HS-5 (cell line): Measurements from ENCODE around the gene MAN2B1.
"Not testable (repeated sequence)": the region's sequence is repeated elsewhere in the genome, so short reads cannot be mapped to it uniquely, and the experiment has no call there.

Experiments used
- DNase-seq: peaks from one replicate; pipeline ENCODE4 v3.0.0-alpha.2; 2012; ENCODE audit warnings: low read depth

The MAN2B1 gene

DNA sequence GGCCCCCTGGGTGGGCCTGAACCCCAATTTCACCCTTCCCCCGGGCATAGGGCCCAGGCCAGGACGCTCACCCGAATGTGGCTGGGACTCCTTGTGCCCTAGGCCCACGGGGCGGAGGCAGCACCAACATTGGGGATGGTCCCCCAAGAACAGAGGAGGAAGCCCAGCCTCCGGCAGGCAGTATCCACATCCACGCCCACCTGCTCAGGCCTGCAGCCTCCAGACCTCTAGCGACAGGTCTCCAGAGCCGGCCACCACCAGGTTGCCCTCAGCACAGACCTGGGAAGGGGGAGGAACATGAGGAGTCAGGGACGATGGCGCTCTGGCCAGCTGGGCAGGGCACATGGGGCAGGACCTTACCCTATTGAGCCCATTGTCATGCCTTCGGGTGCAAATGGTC, 22.5 kb upstream of the MAN2B1 start:
- DNase-seq = no peak

DNA sequence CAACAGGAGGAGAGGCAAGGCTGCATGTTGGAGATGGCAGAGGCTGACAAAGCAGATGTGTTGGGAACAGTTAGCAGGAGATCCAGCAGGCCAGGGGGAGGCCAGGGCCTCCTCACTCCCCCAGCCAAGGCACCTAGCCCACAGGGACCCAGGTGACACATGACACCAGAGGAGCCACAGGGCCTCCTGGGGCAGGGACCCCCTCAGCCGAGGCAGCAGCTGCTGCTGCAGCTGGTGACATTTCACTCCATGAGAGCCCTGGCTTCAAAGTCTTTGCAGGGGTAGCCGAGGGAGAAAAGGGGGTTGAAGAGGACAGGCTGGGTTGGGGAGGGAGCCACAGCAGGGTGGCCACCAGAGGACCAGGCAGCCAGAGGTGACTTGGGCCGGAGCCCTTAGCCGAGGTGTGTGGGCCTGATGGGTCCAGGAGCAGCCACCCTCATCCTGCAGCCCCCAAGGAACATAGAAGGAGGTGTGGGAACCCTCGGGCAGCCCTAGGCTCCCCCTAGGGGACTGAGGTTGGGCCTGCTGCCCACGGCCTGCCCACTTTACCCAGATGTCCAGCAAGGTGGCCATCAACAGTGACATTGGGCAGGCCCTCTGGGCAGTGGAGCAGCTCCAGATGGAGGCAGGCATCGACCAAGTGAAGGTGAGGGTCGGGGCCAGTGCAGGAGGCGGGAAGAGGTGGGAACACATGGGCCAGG, 21.1 kb upstream of the MAN2B1 start, which contains the start of gene GNG14:
TSS of gene GNG14 (plus strand) at position 503 of the 701 bp plus-strand sequence. CDS start at position 554, 51 bp downstream.
- DNase-seq = no peak

GRCh38 chr19:12685831-12686230, 19.3 kb upstream of the MAN2B1 start:
- no peak for DNase-seq

DNA sequence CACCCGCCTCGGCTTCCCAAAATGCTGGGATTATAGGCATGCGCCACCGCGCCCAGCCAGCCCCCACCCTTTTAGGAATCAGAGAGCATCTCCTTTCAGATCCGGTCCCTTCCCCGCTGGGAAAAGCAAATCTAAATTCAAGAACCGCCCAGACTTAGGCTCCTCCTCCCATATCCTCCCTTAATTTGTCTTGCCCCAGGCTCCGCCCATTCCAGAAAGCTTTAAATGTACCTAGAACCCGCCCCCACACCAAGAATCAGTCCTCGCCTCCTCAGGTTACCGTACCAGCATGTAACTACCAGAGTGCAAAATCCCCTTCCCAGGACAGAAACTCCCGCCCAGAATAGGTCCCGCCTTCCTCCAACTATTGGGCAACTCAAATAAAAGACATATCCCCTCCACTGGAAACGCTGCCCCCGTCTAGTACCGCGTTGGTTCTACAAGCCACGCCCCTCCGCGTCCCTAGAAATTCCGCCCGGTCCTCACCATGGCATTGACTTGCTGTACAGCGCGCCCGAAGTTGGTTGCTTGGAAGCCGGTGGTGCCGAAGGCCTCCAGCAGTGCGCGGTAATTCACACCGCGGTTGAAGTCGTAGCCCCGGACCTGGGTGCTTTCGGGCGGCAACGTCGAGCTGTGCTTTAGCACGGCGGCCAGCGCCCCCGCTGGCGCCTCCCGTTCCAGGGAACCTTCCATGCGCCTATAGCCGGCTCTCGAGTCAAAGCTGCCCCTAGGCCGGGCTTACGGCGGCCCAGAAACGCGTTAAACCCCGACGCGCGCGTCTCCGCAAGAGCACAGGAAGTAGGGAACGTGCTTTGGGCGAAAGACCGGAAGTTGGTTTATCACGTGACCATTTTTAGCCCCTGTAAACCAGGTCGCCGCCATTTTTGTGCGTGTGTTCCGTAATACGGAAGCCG, 14.8 kb upstream of the MAN2B1 start, which contains the start of gene DHPS:
TSS of gene DHPS (minus strand) at position 807 of the 914 bp plus-strand sequence. CDS start at position 693, 114 bp downstream.
- peak; percentile 88 for DNase-seq

- DNase-seq = no peak
Measured at GRCh38 chr19:12680034-12680433, 13.5 kb upstream of the MAN2B1 start.

- not testable (repeated sequence) for DNase-seq
Measured at GRCh38 chr19:12678039-12678438, 11.5 kb upstream of the MAN2B1 start.

GRCh38 chr19:12676928-12677327, 10.4 kb upstream of the MAN2B1 start:
- DNase-seq = no peak

DNA sequence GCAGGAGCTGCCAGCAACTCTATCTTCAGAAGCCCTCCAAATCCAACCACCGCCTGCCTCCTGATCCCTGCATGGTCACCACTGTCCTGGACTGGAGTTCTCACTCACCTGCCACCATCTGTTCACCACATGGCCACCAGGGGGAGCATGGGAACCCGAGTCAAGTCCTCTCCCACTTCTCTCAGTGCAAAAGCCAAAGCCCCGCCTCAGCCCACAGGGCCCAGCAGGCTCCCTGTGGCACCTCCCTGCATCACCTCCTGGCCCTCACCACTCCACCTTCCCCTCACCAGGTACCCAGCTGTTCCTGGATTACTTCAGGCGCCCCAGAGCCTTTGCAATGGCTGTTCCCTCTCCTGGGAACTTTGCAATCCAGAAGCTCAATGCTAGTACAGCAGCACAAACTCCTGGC, 9.8 kb upstream of the MAN2B1 start:
- peak; percentile 51 for DNase-seq

DNA sequence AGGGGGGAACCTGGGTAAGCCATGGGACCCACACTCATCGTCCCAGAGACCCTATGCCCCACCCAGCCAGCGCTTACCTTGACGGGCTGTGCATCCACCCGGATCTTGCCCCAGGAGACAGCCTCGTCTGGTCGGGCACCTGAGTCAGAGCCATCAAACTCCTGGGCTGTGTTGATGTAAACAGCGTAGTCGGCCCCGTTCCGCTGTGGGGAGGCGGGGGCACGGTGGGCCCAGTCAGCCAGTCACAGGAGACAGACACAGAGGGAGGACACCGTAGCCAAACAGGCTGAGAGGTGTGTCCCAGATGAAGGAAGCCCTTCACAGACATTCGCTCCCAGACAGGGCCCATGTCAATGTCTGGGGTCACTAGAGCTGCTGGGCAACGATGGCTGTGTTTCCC, 9.4 kb upstream of the MAN2B1 start:
- DNase-seq = no peak

- no peak for DNase-seq
Measured at GRCh38 chr19:12675399-12675798, 8.9 kb upstream of the MAN2B1 start.

DNA sequence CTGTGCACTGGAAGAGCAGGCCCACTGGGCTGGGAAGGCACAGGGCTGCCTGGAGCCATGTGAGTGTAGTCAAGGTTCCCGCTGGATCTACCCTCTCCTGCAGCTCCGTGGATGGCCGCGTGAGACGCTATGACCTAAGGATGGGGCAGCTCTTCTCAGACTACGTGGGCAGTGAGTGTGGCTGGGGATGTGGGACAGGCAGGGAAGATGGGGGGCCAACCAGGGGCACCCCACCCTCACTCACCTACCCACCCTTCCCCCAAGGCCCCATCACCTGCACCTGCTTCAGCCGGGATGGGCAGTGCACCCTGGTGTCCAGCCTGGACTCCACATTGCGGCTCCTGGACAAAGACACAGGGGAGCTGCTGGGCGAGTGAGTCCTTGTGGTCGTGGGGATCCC, 6.2 kb upstream of the MAN2B1 start:
- no peak for DNase-seq

GRCh38 chr19:12670159-12670928, 3.8 kb upstream of the MAN2B1 start:
- DNase-seq = no peak

GRCh38 chr19:12669270-12670158, 3.0 kb upstream of the MAN2B1 start:
- peak; percentile 78 for DNase-seq

DNA sequence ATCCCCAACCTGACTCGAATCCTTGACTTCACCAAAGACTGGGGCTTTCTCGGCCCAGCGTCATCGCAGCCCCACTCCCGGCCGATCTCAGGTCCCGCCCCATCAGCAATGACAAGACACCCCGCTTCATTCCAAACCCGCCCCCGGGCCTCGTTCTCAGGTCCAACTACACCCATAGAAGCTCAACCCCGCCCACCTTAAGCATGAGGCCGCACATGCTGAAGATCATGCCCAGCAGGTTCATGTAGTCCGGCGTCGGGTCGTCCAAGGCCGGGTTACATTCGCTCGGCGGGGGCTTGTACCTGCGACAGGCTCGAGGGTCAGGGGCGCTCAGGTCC, 2.4 kb upstream of the MAN2B1 start:
- DNase-seq = peak; percentile 20

- no peak for DNase-seq
Measured at GRCh38 chr19:12668346-12668745, 1.8 kb upstream of the MAN2B1 start.

DNA sequence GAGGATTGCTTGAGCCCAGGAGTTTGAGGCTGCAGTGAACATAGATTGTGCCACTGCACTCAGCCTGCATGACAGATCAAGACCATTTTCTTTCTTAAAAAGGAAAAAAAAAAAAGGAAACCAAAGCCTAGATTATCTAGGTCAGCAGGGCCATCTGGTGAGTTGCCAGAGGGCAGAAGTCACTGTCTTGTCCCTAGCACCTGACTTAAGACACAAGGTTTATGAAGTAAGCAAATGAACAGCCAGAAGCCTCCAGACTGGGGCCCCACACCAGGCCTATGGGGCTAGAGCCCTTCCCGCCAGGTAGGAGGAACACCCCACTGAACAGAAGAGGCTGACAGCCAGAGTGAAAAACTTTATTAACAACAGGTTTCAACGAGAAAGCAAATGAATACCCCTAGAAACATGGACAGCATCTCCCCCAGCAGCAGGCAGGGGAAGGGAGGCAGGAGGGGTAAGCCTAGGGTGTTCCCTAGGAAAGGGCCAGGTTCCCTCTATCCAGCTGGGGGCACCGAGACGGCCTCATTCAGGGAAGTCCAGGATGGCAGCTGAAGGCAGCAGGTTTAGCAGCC, 1.3 kb upstream of the MAN2B1 start:
- DNase-seq = no peak

DNA sequence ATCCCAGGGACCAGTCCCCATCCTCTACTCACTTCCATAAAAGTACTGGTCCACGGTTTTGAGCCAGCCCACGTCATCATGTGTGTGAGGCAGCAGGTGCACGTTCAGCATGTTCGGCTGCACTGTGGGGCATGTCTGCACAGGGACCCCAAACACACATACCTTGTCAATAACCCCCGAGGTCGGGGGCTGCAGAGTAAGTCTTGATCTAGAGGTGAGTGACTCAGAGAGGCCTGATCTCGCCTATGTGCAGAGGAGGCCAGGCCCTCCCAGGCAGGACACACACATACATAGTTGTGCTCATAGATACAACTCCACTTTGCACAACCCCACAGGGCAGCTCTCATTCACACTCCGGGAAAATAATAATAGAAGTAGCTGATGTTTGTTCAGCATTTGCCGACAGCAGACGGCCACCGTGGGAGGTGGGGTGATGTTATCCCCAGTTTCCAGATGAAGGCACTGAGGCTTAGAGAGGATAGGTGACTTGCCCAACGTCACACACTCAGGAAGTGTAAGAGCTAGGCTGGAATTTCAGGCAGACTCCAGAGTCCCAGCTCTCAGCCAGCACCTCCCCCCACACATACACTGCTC, 774 bp downstream of the MAN2B1 start:
- no peak for DNase-seq

DNA sequence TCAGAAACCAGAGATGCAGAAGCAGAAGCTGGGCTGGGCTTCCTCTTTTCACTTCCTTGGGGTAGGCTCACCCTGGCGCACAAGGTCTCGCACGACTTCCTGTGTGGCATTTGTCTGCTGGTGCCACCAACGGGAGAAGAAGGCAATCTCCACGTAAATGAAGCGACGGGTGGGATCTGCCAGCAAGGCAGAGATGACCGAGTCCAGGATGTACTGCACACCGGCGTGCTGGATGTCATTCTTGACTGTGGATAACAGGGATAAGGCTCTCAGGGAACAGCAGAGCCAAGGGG, 1.3 kb downstream of the MAN2B1 start:
- no peak for DNase-seq

- DNase-seq = no peak
Measured at GRCh38 chr19:12664406-12665280, 1.9 kb downstream of the MAN2B1 start.

DNA sequence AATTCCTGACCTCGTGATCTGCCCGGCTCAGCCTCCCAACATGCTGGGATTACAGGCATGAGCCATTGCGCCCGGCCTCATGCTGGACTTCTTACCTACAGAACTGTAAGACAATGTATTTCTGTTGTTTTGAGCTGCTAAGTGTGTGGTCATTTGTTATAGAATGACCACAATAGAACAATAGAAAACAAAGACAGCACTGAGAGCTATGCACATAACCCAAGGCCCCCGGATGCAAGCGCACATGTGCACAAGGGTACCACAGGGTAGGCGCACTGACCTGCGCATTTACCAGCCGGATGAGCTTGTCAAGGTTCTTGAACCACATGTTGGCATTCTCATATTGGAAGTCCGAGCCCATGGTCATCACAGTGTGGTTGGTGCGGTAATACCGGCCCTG, 5.6 kb downstream of the MAN2B1 start:
- DNase-seq = no peak
